Activated CD8-positive, alpha-beta T cell treated with anti-CD3 and anti-CD28 coated beads, Interleukin-2, amount 10 ng/mL, durations not matched to agents 7 days and 5 days (primary cell): ENCODE results near the gene RAD51B. TPM values are rescaled to one million over a fixed set of nuclear protein-coding genes. Genes with fewer than 3 reads are reported as not detected.
A peak's percentile ranks its signal among the peaks of the same experiment; 100 is the strongest.

Experiments
- ATAC-seq: fragments of 150-1000 bp; cut with Tn5 transposase; one replicate; pipeline ENCODE4 v1.10.0; 2021; ENCODE audit warnings: moderate library complexity
- CTCF ChIA-PET: fragments of 350-600 bp; sonication (Branson Sonifier 250); formaldehyde crosslinking; loops from one replicate; lab custom pipeline; 2021; ENCODE audit warnings: antibody characterized with exemption; lab: Charles Lee
- POLR2A ChIA-PET: fragments of 350-600 bp; sonication (Branson Sonifier 250); formaldehyde crosslinking; loops from one replicate; lab custom pipeline; 2021; ENCODE audit warnings: antibody characterized with exemption; lab: Charles Lee
- DNase-seq: peaks from one replicate; pipeline ENCODE4 v3.0.0-alpha.2; 2020
- H3K27ac Mint-ChIP-seq: one replicate; pipeline ENCODE4 v1.8.0; 2021; ENCODE audit warnings: mild to moderate bottlenecking, mixed read lengths
- H3K27me3 Mint-ChIP-seq: one replicate; pipeline ENCODE4 v1.8.0; 2021; ENCODE audit warnings: low read depth, mixed read lengths
- H3K36me3 Mint-ChIP-seq: one replicate; pipeline ENCODE4 v1.8.0; 2021; ENCODE audit warnings: low read depth, mixed read lengths
- H3K4me1 Mint-ChIP-seq: one replicate; pipeline ENCODE4 v1.8.0; 2021; ENCODE audit warnings: low read depth, mixed read lengths
- H3K4me3 Mint-ChIP-seq: one replicate; pipeline ENCODE4 v1.8.0; 2021; ENCODE audit warnings: mild to moderate bottlenecking, mixed read lengths
- H3K9me3 Mint-ChIP-seq: one replicate; pipeline ENCODE4 v1.8.0; 2022; ENCODE audit warnings: mixed read lengths; ENCODE audit not compliant: insufficient read depth
- total RNA-seq, 2 experiments: library from RNA; stranded (reverse); gene quantifications; one replicate each; pipeline ENCODE4 v1.2.3, GENCODE V29; 2021

Gene RAD51B
- total RNA-seq, 2 experiments from 2014 or later = 34.1 to 38.8 TPM

DNA sequence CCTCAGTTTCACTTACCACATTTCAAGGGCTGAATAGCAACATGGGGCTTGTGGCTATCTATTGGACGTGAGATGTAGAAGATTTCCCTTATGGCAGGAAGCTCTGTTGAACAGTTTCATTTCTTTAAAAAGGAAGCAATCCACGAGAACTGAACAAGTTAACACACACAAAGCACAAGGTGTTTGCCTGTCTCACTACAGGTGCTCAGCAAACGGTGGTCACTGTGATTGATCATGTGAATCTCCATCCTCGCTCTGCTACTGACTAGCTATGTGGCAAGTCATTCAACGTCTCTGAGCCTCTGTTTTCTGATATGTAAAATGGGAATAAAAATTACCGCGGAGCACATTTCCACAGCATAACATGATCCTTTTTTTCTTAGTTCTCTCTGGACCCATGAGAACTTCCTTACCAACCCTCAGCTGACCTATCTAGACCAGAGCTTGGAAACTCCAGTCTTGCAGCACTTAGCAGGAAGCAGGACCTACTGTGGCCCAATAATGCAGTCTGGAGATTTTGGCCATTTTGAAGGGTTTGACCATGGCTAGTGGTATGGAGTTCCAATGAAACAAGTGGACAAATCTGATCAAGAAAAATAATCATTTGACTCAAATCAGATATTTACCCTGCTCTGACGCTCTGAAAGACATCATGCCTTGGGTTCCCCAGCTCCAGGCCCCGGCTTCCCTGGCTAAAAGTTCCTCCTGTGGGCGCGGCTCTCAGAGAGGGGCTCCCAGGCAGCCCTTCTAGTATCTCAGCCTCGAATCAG, 694.4 kb downstream of the RAD51B start:
- Mint-ChIP-seq H3K27me3 (no peaks in the 10 kb centered on the region), H3K36me3 (no peaks in the 10 kb centered on the region), H3K4me3 (no peak overlapping the region), H3K4me1 (peaks cover 18% of the 10 kb centered on the region), H3K9me3 (no peaks in the 10 kb centered on the region), H3K27ac (peak overlapping the region; percentile 12)
- POLR2A ChIA-PET = no interaction called here
- no peak for ATAC-seq
- CTCF ChIA-PET = no interaction called here
- no peak for DNase-seq

DNA sequence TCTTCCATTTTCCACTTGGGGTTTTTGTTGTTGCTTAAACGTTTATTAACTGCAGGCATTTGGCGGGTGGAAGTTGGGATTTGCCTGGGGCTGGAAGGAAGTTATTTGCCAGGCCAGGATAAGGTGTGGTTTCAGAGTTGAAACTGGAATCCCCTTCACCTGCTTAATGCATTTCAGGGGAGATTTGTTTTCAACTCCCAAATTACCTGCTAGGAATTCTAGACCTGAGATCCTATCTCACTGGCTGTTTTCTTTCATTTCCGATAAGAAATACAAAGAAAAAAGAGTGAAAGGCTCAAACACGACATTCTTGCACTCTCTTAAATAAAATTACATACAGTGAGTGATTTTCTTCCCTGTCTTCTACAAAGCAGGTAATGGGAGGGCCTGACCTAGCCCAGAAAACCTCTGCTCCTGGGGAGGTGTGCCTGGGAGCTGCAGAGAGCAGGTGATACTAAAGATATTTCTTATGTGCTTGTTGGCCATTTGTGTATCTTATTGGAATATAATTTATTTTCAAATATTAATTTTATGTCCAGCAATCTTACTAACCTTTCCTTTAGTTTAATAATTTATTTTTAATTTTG, 695.1 kb downstream of the RAD51B start:
- H3K36me3 Mint-ChIP-seq = no peaks in the 10 kb centered on the region
- POLR2A ChIA-PET = interaction anchor here (0.6 kb wide), 1 partner anchor 89 kb away, joined by 3 read pairs; no protein-coding TSS in a partner anchor
- CTCF ChIA-PET = no interaction called here
- H3K4me1 Mint-ChIP-seq = peaks cover 18% of the 10 kb centered on the region
- DNase-seq = no peak
- no peak overlapping the region for H3K4me3 Mint-ChIP-seq
- no peaks in the 10 kb centered on the region for H3K9me3 Mint-ChIP-seq
- ATAC-seq = no peak
- H3K27me3 Mint-ChIP-seq = no peaks in the 10 kb centered on the region
- H3K27ac Mint-ChIP-seq = no peak overlapping the region

DNA sequence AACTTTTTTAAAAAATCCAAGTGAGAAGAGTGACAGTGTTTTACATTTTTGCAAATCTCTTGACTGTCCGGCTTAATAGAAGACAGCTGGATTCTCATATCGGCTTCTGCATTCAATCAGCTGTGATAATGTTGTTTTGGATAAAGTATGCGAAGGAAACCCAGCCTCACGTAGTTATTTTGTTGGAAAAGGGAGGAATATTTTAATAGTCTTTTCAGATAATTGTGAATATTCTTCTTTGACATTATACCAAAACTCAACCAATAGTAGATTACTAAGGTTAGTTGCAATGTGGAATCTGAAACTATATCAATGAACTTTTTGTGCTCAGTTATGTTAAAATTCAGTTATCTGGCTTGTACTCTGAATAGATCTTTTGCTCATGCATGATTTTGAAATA, 696.8 kb downstream of the RAD51B start:
- no peak overlapping the region for H3K27ac Mint-ChIP-seq
- no peaks in the 10 kb centered on the region for H3K27me3 Mint-ChIP-seq
- ChIA-PET CTCF (no interaction called here), POLR2A (no interaction called here)
- no peak for ATAC-seq
- no peak for DNase-seq
- H3K4me3 Mint-ChIP-seq = no peak overlapping the region
- no peaks in the 10 kb centered on the region for H3K36me3 Mint-ChIP-seq
- peaks cover 18% of the 10 kb centered on the region for H3K4me1 Mint-ChIP-seq
- no peaks in the 10 kb centered on the region for H3K9me3 Mint-ChIP-seq

DNA sequence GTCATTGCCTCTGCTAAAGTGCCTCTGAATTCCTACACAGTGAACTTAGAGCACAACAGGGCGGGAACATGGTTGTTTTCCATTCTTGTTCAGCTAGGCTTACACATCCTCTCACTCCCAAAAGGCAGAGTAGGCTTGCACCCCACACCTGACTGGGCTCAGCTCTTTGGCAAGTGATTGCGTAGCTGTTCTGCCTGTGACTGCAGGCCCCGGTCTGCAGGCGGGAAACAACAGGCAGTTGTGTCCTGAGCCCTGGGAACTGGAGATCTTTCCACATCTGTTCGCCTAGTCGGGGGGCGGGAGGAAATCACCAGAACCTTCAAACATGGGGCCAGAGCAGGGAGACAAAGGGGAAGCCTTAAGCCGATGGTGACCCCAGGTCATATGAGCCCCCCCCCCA, 698.6 kb downstream of the RAD51B start:
- ATAC-seq (no peak), DNase-seq (no peak)
- no peak overlapping the region for H3K27ac Mint-ChIP-seq
- ChIA-PET POLR2A (no interaction called here), CTCF (interaction anchor here (1.2 kb wide), 2 partner anchors 16 to 357 kb away, joined by 3 read pairs; no protein-coding TSS in a partner anchor)
- peaks cover 10% of the 10 kb centered on the region for H3K4me1 Mint-ChIP-seq
- no peaks in the 10 kb centered on the region for H3K27me3 Mint-ChIP-seq
- H3K36me3 Mint-ChIP-seq = no peaks in the 10 kb centered on the region
- H3K9me3 Mint-ChIP-seq = no peaks in the 10 kb centered on the region
- no peak overlapping the region for H3K4me3 Mint-ChIP-seq

DNA sequence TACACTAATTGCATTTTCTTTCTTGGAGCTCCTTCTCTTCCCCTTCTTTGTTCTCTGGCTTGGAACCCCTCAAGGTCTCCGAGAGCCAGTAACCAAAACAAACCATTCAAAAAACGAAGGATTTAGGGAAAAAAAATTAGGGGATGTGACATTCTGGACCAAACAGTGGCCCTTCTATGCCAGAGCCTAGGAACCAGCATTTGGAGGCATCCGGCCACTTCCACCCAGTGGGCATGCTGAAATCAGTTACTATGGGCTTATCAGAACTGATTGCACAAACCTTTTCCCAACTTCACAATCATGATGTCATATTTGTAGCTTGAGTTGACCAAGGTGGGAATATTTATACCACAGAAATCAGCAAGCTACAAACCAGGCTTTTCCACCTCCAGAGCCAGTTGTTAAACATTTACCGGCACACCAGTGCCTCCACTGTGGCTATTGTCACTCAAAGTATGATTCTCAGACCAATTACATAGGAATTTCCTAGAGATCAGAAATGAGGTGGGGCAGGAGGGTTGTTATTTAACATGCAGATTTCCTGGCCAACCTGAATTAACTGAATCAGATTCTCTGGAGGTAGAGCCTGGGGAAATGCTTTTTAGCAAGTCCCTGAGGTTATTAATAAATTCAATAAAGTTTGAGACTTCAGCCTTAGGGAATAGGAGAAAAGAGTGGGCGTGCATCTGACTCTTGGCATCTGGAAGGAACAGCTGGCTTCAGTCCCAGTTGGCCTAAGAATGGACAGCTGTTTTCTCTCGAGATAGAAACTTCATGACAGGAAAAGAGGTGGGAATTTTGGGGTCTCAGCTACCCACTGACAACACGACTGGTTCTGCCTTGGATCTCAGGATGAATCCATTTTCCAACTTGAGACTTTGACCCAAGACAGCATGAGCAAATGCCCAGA, 699.4 kb downstream of the RAD51B start:
- ChIA-PET CTCF (interaction anchor here (0.6 to 1.7 kb wide), 5 partner anchors 10 to 358 kb away, joined by 3 to 5 read pairs (median 3); no protein-coding TSS in a partner anchor), POLR2A (no interaction called here)
- H3K36me3 Mint-ChIP-seq = no peaks in the 10 kb centered on the region
- no peaks in the 10 kb centered on the region for H3K9me3 Mint-ChIP-seq
- H3K27me3 Mint-ChIP-seq = no peaks in the 10 kb centered on the region
- no peak for ATAC-seq
- H3K4me1 Mint-ChIP-seq = peaks cover 1% of the 10 kb centered on the region
- H3K27ac Mint-ChIP-seq = no peak overlapping the region
- no peak for DNase-seq
- H3K4me3 Mint-ChIP-seq = no peak overlapping the region

DNA sequence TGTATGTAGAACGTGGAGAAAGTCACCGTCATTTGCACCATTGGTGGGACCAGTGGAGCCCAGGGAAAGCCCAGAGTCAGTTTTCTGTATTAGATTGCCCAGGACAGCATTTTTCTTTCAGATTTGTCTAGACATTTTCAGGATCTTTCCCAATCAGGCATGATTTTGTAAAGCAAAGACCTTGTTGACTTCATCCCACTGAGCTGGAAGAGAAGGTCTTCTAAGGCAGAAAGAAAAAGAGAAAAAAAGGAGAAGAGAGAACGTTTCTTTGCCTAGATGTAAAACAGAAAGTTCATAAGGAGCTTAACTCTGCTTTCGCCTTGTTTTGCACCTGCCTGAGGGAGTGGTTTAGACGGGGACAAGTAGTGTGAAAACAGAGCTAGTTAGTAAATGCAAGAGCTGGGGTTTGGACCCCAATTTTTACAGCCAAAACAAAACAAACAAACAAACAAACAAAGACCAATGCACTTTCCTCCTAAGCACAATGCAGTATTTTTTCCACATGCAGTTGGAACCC, 700.1 kb downstream of the RAD51B start:
- H3K27me3 Mint-ChIP-seq = no peaks in the 10 kb centered on the region
- H3K4me3 Mint-ChIP-seq = no peak overlapping the region
- DNase-seq = no peak
- no peak for ATAC-seq
- no peaks in the 10 kb centered on the region for H3K4me1 Mint-ChIP-seq
- H3K27ac Mint-ChIP-seq = no peak overlapping the region
- ChIA-PET POLR2A (no interaction called here), CTCF (interaction anchor here (0.6 to 1.7 kb wide), 4 partner anchors 9 to 325 kb away, joined by 3 to 5 read pairs (median 3); no protein-coding TSS in a partner anchor)
- no peaks in the 10 kb centered on the region for H3K36me3 Mint-ChIP-seq
- H3K9me3 Mint-ChIP-seq = no peaks in the 10 kb centered on the region

DNA sequence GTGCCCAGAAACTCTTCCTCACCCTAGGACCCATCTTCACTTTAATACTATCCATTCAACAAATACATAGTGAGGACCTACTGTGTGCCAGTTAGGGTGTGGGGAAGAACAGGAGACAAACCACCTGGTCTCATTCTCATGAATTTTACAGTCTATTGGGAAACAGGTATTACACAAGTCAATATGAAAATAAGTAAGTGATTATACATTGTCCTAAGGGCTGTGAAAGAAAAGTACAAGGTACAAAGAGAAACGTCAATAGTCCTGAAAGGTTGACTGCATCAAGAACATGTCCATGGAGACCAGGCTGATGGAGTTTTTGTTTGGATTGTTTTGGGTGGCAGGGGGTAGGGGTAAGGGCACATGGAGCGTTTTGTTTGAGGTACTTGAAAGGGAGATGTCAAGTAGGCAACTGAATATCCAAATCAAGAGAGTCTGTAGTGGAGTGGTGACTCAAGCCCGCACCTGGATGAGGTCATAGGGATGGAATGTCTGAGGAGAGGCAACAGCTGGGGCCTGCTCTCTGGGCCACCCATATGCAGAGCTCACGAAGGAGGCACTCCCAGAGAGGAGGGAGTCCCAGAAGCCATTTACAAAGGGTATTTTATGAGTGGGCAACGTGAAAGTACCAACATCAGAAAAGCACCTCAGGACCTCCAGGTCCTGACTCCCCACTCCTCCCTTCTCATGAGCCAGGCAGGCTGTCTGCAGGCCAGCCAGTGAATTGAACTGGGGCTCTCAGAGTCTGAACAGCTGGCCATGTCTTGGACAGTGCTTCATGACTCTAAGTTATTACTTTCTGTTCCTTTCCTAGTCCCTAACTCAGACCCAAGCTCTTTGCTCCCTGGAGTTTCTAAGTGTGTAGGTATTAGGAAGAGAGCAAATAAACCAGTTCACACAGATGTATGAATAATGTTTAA, 701.3 kb downstream of the RAD51B start:
- H3K27ac Mint-ChIP-seq = no peak overlapping the region
- no peak overlapping the region for H3K4me3 Mint-ChIP-seq
- H3K27me3 Mint-ChIP-seq = no peaks in the 10 kb centered on the region
- ATAC-seq (no peak), DNase-seq (no peak)
- no peaks in the 10 kb centered on the region for H3K36me3 Mint-ChIP-seq
- H3K9me3 Mint-ChIP-seq = no peaks in the 10 kb centered on the region
- no peaks in the 10 kb centered on the region for H3K4me1 Mint-ChIP-seq
- ChIA-PET CTCF (interaction anchor here (1.7 kb wide), 1 partner anchor 8 kb away, joined by 5 read pairs; no protein-coding TSS in a partner anchor), POLR2A (no interaction called here)

DNA sequence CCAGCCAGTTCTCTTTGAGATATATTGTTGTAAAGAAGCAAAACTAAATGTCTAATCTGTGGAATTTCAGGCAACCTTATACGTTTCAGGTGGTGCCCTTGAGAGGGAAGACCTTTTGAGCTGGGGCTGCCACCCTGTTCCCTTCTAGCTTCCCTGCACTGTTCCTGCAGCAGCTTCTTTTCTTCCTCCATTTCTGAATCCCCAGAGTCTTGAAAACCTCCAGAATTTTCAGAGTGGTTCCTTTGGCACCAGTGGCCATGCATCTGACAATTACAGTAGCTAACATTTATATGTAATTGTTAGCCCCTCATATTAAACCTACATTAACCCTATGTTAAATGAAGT, 702.0 kb downstream of the RAD51B start:
- no peak for DNase-seq
- Mint-ChIP-seq H3K4me1 (no peaks in the 10 kb centered on the region), H3K27me3 (no peaks in the 10 kb centered on the region), H3K36me3 (no peaks in the 10 kb centered on the region), H3K9me3 (no peaks in the 10 kb centered on the region), H3K4me3 (no peak overlapping the region), H3K27ac (no peak overlapping the region)
- ATAC-seq = no peak
- CTCF ChIA-PET = no interaction called here
- POLR2A ChIA-PET = interaction anchor here (0.6 kb wide), 1 partner anchor 16 kb away, joined by 3 read pairs; no protein-coding TSS in a partner anchor

DNA sequence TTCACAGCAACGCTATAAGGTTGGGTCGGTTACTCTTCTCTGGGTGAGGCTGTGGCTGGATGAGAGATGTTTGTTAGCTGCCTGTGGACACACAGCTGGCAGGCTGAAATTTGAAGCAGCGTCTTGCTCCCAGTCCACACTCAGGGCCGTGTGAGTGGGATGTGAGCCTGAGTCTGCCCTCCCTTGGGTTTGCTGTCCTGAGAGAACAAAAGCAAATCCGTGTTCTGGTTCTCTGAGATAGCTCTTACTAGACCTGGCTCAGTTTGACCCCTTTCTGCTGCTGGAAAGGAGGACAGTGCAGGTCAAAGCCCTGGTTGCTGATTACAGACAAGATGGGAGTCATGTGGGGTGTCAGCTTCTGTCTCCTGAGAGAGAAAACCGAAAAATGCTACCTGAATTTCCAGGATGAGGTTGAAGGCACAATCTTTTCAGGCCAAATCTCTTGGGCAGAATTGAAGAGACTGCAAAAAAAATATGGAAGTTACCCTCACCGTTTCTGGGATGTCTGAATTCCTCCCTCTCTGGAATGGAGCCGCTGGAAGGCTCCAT, 702.5 kb downstream of the RAD51B start:
- no peak overlapping the region for H3K4me3 Mint-ChIP-seq
- CTCF ChIA-PET = no interaction called here
- DNase-seq (no peak), ATAC-seq (no peak)
- POLR2A ChIA-PET = interaction anchor here (0.6 kb wide), 1 partner anchor 16 kb away, joined by 3 read pairs; no protein-coding TSS in a partner anchor
- no peak overlapping the region for H3K27ac Mint-ChIP-seq
- no peaks in the 10 kb centered on the region for H3K27me3 Mint-ChIP-seq
- no peaks in the 10 kb centered on the region for H3K9me3 Mint-ChIP-seq
- no peaks in the 10 kb centered on the region for H3K4me1 Mint-ChIP-seq
- no peaks in the 10 kb centered on the region for H3K36me3 Mint-ChIP-seq

DNA sequence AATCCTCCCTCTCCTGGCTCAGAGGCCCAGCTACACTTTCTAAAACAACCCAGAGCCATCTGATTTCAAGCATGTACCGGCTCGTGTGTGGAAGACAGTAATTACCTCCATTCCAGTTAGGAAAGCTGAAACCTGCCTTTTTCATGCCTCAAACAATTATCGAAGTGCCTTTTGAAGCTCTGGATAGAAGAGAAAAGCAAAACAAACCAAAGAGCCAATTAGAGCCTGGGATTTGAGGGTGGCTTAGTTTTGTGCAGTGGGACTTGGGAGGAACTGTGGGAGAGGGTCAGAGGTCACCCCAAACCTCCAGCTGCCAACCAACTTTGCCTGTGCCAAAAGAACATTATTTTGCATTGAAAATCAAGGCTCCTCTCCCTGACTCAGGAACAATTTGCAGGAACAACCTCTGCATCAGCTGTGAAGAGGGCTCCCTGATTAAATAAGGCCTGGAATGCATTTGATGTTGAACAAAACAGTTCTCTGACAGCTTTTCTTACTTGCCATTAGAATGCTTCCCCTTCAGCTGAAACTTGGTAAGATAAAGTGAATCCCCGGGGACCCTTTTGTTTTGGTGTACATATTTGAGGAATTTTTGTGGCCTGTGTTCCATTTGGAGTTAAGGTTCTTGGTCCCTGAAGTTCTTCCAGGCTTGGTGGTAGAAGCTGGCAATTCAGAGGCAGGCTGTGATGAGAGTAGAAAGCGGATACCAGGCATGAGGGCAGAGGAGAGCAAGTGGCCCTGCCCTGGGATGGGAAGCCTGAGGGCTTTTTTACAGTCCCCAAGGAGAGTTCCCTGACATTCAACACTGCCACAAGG, 703.1 kb downstream of the RAD51B start:
- Mint-ChIP-seq H3K4me1 (no peaks in the 10 kb centered on the region), H3K9me3 (peaks cover 6% of the 10 kb centered on the region), H3K36me3 (no peaks in the 10 kb centered on the region), H3K27me3 (no peaks in the 10 kb centered on the region), H3K27ac (no peak overlapping the region), H3K4me3 (no peak overlapping the region)
- ATAC-seq (no peak), DNase-seq (no peak)
- CTCF ChIA-PET = no interaction called here
- POLR2A ChIA-PET = no interaction called here
